HG02798 (cell line): ENCODE measurements around the gene PSMD12.
"Not testable (repeated sequence)": the region's sequence is repeated elsewhere in the genome, so short reads cannot be mapped to it uniquely, and the experiment has no call there.

Source experiments
- ATAC-seq: cut with Tn5 transposase; IDR thresholded peaks from one replicate; pipeline ENCODE4 v1.9.1; 2021; ENCODE audit warnings: mild to moderate bottlenecking; ENCODE audit not compliant: unreplicated experiment, poor library complexity

Gene PSMD12

DNA sequence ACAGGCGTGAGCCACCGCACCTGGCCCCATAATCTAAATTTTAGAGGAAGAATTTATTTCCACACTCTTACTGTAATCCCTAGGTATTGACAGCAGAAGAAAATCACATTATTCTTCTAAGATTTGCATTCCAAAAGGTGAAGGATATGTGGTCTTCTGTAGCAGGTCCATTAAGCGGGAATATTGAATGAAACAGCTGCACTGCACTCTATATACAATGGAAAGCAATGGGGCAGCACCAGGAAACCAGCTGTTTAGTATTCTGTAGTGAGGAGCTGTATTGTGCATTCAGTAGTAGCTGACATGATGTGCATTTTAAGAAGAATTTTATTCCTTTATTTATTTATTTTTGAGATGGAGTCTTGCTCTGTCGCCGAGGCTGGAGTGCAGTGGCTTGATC lies 49.6 kb downstream of the PSMD12 start:
- no peak for ATAC-seq

DNA sequence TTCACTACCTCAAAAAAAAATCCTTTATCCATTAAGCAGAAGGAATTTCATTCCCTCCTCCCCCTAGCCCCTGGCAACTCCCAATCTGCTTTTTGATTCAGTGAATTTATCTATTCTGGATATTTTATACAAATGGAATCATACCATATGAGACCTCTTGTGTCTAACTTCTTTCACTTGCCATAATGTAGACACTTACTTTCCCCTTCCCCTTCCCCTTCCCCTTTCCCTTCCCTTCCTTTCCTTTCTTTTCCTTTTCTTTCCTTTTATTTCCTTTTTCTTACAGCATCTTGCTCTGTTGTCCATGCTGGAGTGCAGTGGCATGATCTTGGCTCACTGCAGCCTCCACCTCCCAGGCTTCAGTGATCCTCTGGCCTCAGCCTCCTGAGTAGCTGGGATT lies 50.5 kb downstream of the PSMD12 start:
- ATAC-seq = no peak

GRCh38 chr17:67312265-67312664 lies 54.1 kb downstream of the PSMD12 start:
- ATAC-seq = no peak

- ATAC-seq = no peak
These were observed 54.8 kb downstream of the PSMD12 start for GRCh38 chr17:67311575-67311974.

- no peak for ATAC-seq
These were observed 56.0 kb downstream of the PSMD12 start for GRCh38 chr17:67310406-67310805.

- not testable (repeated sequence) for ATAC-seq
These were observed 60.7 kb downstream of the PSMD12 start for GRCh38 chr17:67305446-67306235.

DNA sequence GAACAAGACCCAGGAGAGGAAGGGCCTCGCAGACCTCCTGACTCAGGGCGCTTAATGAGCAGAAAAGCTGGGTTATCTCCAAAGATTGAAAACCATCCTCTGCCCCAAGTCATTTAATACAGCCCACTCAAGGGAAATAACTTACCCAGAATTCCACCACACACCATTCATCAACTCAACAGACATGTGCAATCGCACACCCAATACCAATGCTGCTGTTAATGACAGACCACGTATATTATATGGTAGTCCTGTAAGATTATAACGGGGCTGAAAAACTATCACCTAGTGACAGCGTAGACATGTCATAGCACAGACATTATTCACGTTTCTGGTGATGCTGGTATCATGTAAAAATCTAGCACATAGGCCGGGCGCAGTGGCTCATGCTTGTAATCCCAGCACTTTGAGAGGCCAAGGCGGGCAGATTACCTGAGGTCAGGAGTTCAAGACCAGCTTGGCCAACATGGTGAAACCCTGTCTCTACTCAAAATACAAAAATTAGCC lies 68.9 kb downstream of the PSMD12 start:
- no peak for ATAC-seq

DNA sequence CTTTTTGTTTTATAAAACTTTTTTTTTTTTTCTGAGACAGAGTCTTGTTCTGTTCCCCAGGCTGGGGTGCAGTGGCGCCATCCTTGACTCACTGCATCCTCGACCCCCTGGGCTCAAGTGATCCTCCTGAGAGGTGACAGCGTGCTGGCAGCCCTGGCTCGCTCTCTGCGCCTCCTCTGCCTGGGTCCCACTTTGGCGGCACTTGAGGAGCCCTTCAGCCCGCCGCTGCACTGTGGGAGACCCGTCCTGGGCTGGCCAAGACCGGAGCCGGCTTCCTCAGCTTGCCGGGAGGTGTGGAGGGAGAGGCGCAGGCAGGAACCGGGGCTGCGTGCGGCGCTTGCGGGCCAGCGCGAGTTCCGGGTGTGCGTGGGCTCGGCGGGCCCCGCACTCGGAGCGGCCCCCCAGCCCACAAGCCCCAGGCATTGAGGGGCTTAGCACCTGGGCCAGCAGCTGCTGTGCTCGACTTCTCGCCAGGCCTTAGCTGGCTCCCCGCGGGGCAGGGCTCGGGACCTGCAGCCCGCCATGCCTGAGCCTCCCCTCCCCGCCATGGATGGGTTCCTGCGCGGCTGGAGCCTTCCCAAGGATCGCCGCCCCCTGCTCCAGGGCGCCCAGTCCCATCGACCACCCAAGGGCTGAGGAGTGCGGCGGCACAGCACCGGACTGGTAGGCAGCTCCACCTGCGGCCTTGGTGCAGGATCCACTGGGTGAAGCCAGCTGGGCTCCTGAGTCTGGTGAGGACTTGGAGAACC lies 71.8 kb downstream of the PSMD12 start:
- ATAC-seq = no peak

GRCh38 chr17:67293251-67294203 lies 72.8 kb downstream of the PSMD12 start:
- peak; percentile 84 for ATAC-seq

GRCh38 chr17:67290711-67291291 lies 75.6 kb downstream of the PSMD12 start:
- no peak for ATAC-seq

DNA sequence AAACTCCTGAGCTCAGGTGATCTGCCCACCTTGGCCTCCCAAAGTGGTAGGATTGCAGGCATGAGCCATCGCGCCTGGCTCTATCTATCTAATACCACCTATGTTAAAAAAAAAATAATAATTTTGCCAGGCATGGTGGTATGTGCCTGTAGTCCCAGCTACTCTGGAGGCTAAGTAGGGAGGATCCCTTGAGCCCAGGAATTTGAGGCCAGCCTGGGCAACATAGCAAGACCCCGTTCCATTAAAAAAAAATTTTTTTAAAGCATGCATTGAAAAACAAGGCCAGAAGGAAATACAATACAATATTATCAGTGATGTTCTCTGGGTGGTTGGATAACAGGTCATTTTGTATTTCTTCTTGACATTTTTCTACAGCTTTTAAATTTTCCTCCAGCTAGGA lies 76.1 kb downstream of the PSMD12 start:
- no peak for ATAC-seq

- ATAC-seq = no peak
These were observed 77.0 kb downstream of the PSMD12 start for GRCh38 chr17:67289181-67289876.
